Endothelial cell (in vitro differentiated cells): ENCODE results near the gene GPR155. TPM values are rescaled to one million over a fixed set of nuclear protein-coding genes. Genes with fewer than 3 reads are reported as not detected.

Experiments
- DNase-seq: peaks from one replicate; pipeline ENCODE4 v3.0.0; 2021; ENCODE audit warnings: low spot score
- H3K27ac Mint-ChIP-seq: one replicate; pipeline ENCODE4 v1.8.0; 2021; ENCODE audit warnings: mixed read lengths, inconsistent platforms; ENCODE audit not compliant: unreplicated experiment
- H3K27me3 Mint-ChIP-seq: one replicate; pipeline ENCODE4 v1.8.0; 2021; ENCODE audit warnings: mild to moderate bottlenecking, moderate library complexity, mixed read lengths, inconsistent platforms; ENCODE audit not compliant: unreplicated experiment
- H3K36me3 Mint-ChIP-seq: one replicate; pipeline ENCODE4 v1.8.0; 2021; ENCODE audit warnings: mild to moderate bottlenecking, low read depth, mixed read lengths, inconsistent platforms; ENCODE audit not compliant: unreplicated experiment
- H3K4me1 Mint-ChIP-seq: one replicate; pipeline ENCODE4 v1.8.0; 2021; ENCODE audit warnings: mild to moderate bottlenecking, mixed read lengths, inconsistent platforms; ENCODE audit not compliant: unreplicated experiment
- H3K4me3 Mint-ChIP-seq: one replicate; pipeline ENCODE4 v1.8.0; 2021; ENCODE audit warnings: mild to moderate bottlenecking, mixed read lengths, inconsistent platforms; ENCODE audit not compliant: unreplicated experiment
- H3K9me3 Mint-ChIP-seq: one replicate; pipeline ENCODE4 v1.8.0; 2021; ENCODE audit warnings: mixed read lengths, inconsistent platforms; ENCODE audit not compliant: unreplicated experiment
- CTCF ChIP-seq: fragments of 200-600 bp; sonication (generic); IDR thresholded peaks from one replicate; pipeline ENCODE4 v1.5.0; 2021; ENCODE audit warnings: antibody characterized with exemption; ENCODE audit not compliant: unreplicated experiment
- total RNA-seq: library from RNA; stranded (reverse); fragmentation: NEBNext Ultra II Directional; extraction: Animal tissue kit (Norgen Biotek cat#: 25700); gene quantifications from one replicate; pipeline ENCODE4 v1.2.1, GENCODE V29; 2021; ENCODE audit not compliant: unreplicated experiment

Gene GPR155
- total RNA-seq, 1 donor from 2014 or later, result 1.7 TPM

DNA sequence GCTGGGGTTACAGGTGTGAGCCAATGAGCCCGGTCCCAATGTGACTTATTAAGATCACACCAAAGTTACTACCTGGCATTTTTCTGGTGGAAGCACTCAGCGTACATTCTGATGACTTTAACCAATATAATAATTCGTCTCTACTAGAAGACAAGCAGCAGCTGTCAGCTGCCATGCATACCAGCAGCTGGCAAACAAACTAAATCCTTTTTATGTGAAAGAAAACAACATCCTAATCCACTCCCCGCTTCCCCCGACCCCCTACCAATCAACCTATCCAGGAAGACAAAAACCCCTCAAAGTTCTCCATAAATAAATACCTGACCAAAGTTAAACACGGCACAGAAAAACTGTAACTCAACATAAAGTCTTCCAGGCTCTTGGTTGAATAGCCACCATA is 42.1 kb downstream of the GPR155 start:
- H3K9me3 Mint-ChIP-seq, result no peaks in the 10 kb centered on the region
- no peak overlapping the region for H3K4me3 Mint-ChIP-seq
- no peak overlapping the region for H3K27ac Mint-ChIP-seq
- no peak for DNase-seq
- H3K4me1 Mint-ChIP-seq, result no peaks in the 10 kb centered on the region
- TF ChIP-seq CTCF, result no peak
- H3K27me3 Mint-ChIP-seq, result no peaks in the 10 kb centered on the region
- no peaks in the 10 kb centered on the region for H3K36me3 Mint-ChIP-seq

DNA sequence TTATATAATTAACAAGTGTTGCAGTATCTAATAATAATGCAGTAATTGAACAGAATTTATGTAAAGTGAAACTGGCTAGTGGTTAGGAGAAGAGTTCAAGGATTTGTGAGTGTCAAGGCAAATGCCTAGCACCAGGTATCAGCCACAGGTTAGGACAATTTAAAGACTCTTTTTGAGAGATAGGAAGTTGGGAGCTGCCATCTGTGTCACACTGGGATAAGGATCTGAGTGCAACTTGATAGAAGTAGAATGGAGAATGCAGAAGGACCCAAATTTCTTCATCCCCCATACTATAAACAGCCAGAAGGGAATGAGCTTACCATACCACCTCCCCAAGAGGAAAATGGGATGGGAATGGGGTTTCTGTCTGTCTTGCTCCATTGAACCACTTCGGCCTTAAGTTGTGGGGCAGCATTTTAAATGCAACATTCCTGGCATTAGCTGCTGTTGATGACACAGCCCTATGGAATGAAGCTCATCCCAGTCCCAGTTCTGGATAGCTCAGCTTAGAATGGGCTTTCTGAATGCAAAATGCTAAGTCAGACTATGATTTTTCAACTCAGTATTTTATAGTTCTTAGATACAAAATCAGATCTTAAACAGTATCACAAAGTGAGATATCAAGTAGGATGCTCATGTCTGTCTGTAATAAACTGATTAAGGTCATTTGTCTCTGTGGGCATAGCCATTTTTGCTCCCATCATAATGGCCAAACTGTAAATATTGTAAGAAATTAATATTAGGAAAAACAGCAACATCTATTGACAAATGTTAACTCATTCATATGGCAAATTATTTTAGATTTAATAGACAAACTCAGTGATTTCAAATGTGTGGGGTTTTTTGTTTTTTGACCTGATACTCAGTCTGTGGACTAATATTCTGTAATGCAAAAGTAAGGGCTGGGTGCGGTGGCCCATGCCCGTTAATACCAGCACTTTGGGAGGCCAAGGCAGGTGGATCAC is 44.0 kb downstream of the GPR155 start:
- H3K4me1 Mint-ChIP-seq, result no peaks in the 10 kb centered on the region
- no peak for TF ChIP-seq CTCF
- H3K36me3 Mint-ChIP-seq, result no peaks in the 10 kb centered on the region
- H3K27ac Mint-ChIP-seq, result no peak overlapping the region
- H3K9me3 Mint-ChIP-seq, result no peaks in the 10 kb centered on the region
- no peak overlapping the region for H3K4me3 Mint-ChIP-seq
- DNase-seq, result no peak
- H3K27me3 Mint-ChIP-seq, result no peaks in the 10 kb centered on the region

GRCh38 chr2:174439950-174440349 is 46.9 kb downstream of the GPR155 start:
- no peak overlapping the region for H3K4me3 Mint-ChIP-seq
- peaks cover 13% of the 10 kb centered on the region for H3K4me1 Mint-ChIP-seq
- no peaks in the 10 kb centered on the region for H3K36me3 Mint-ChIP-seq
- no peak for TF ChIP-seq CTCF
- no peaks in the 10 kb centered on the region for H3K9me3 Mint-ChIP-seq
- H3K27ac Mint-ChIP-seq, result no peak overlapping the region
- DNase-seq, result no peak
- no peaks in the 10 kb centered on the region for H3K27me3 Mint-ChIP-seq

DNA sequence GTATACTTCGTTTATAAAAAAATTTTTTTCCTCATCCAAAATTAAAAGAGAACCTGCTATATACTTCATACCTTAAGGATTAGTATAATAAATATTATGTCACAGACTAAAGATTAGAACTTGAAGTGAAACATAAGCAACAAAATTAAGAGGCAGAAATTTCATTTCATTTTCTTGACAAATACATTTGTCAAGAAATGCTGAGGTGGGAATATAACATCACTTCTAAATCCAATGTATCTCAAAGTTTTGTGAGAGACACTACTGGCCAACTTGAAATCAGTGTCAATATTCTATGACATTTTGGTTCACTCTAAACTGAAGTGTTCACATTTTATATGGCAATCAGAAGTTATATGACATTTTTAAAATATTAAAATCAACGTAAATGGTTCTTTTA is 47.5 kb downstream of the GPR155 start:
- Mint-ChIP-seq H3K4me3 (no peak overlapping the region), H3K4me1 (peaks cover 13% of the 10 kb centered on the region), H3K36me3 (no peaks in the 10 kb centered on the region), H3K27ac (no peak overlapping the region), H3K27me3 (no peaks in the 10 kb centered on the region), H3K9me3 (no peaks in the 10 kb centered on the region)
- DNase-seq, result no peak
- no peak for TF ChIP-seq CTCF

GRCh38 chr2:174438146-174438886 is 48.5 kb downstream of the GPR155 start:
- Mint-ChIP-seq H3K9me3 (no peaks in the 10 kb centered on the region), H3K27ac (no peak overlapping the region), H3K27me3 (no peaks in the 10 kb centered on the region), H3K4me3 (no peak overlapping the region), H3K4me1 (peaks cover 13% of the 10 kb centered on the region), H3K36me3 (peaks cover 2% of the 10 kb centered on the region)
- no peak for TF ChIP-seq CTCF
- no peak for DNase-seq
